ENCODE data around the gene MARCHF4.

DNA sequence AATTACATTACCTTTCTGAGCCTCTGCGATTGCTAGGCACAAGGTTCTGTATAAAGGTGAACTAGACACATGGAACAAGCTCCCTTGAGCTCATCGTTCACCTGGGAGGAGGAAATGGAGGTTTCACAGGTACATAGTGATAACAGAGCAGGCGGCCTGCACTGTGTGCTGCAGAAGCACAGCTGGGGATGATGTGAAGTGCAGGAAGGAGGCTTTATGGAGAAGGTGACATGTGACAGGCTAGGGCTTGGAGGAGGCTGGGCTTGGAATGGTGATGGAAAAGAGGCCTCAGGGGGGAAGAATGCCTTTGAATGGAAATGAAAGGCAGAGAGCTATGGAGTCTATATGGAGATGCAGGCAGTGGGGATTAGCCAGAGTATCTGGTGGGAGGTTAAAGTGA, 22.9 kb downstream of the MARCHF4 start:
- TF ChIP-seq, protein P1, sequence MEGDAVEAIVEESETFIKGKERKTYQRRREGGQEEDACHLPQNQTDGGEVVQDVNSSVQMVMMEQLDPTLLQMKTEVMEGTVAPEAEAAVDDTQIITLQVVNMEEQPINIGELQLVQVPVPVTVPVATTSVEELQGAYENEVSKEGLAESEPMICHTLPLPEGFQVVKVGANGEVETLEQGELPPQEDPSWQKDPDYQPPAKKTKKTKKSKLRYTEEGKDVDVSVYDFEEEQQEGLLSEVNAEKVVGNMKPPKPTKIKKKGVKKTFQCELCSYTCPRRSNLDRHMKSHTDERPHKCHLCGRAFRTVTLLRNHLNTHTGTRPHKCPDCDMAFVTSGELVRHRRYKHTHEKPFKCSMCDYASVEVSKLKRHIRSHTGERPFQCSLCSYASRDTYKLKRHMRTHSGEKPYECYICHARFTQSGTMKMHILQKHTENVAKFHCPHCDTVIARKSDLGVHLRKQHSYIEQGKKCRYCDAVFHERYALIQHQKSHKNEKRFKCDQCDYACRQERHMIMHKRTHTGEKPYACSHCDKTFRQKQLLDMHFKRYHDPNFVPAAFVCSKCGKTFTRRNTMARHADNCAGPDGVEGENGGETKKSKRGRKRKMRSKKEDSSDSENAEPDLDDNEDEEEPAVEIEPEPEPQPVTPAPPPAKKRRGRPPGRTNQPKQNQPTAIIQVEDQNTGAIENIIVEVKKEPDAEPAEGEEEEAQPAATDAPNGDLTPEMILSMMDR (IDR thresholded peaks at IDR 0.05; ENCODE audit: low read length), result no peak
- no peak for TF ChIP-seq EZH2 (IDR thresholded peaks at IDR 0.05; ENCODE audit: borderline replicate concordance, low read length)
